Liver (tissue), 9 donors: ENCODE results near the gene AJAP1. TPM values are rescaled to one million over a fixed set of nuclear protein-coding genes. Genes with fewer than 3 reads are reported as not detected.

ENCODE experiments used
- DNase-seq: peaks from one replicate; pipeline ENCODE4 v3.0.0-alpha.2; 2017; ENCODE audit warnings: low spot score
- H3K27ac ChIP-seq, 2 donors: one replicate each; pipeline ENCODE4 v1.7.0; 2013; ENCODE audit warnings: inconsistent platforms in 2 of 2, low read length in 2 of 2, control low read depth in 1 of 2, low read depth in 1 of 2, mild to moderate bottlenecking in 1 of 2
- H3K27me3 ChIP-seq, 4 donors: one replicate each; pipeline versions ENCODE4 v1.6.1 to v1.7.0; 2013; ENCODE audit warnings: low read length in 3 of 4, inconsistent platforms in 1 of 4, mild to moderate bottlenecking in 1 of 4, moderate library complexity in 1 of 4; ENCODE audit not compliant: control insufficient read depth in 4 of 4, insufficient read depth in 4 of 4
- H3K36me3 ChIP-seq, 4 donors: one replicate each; pipeline versions ENCODE4 v1.6.1 to v1.7.0; 2013; ENCODE audit warnings: low read length in 3 of 4, mild to moderate bottlenecking in 3 of 4, low read depth in 1 of 4, moderate library complexity in 1 of 4; ENCODE audit not compliant: control insufficient read depth in 4 of 4, insufficient read depth in 3 of 4
- H3K4me1 ChIP-seq, 4 donors: one replicate each; pipeline versions ENCODE4 v1.6.1 to v1.7.0; 2013; ENCODE audit warnings: low read length in 3 of 4, mild to moderate bottlenecking in 3 of 4, moderate library complexity in 1 of 4; ENCODE audit not compliant: control insufficient read depth in 4 of 4, insufficient read depth in 4 of 4
- H3K4me3 ChIP-seq, 3 donors: one replicate each; pipeline versions ENCODE4 v1.6.1 to v1.7.0; 2013; ENCODE audit warnings: low read length in 3 of 3, control low read depth in 1 of 3, low read depth in 1 of 3, mild to moderate bottlenecking in 1 of 3
- H3K9ac ChIP-seq, 2 donors: one replicate each; pipeline ENCODE4 v1.7.0; 2013; ENCODE audit warnings: low read length in 2 of 2, mild to moderate bottlenecking in 2 of 2, moderate library complexity in 2 of 2, control low read depth in 1 of 2, low read depth in 1 of 2
- H3K9me3 ChIP-seq, 4 donors: one replicate each; pipeline versions ENCODE4 v1.6.1 to v1.7.0; 2013; ENCODE audit warnings: low read length in 3 of 4; ENCODE audit not compliant: control insufficient read depth in 4 of 4
- EGR1 ChIP-seq, 2 donors: IDR thresholded peaks; 2 replicates each; pipeline ENCODE4 v1.6.1; 2016 to 2018; ENCODE audit warnings: antibody characterized with exemption in 2 of 2, low read depth in 2 of 2
- FOXA1 ChIP-seq: IDR thresholded peaks from 2 replicates; pipeline ENCODE4 v1.6.1; 2016; ENCODE audit warnings: antibody characterized with exemption
- FOXA2 ChIP-seq: IDR thresholded peaks from 2 replicates; pipeline ENCODE4 v1.6.1; 2016; ENCODE audit warnings: antibody characterized with exemption
- GABPA ChIP-seq, 2 donors: IDR thresholded peaks in 1 of 2; conservative IDR thresholded peaks in 1 of 2; 2 replicates each; pipeline ENCODE4 v1.6.1; 2016; ENCODE audit warnings: antibody characterized with exemption in 2 of 2, mild to moderate bottlenecking in 1 of 2, moderate library complexity in 1 of 2
- HNF4A ChIP-seq, 2 donors: conservative IDR thresholded peaks; 2 replicates each; pipeline ENCODE4 v1.6.1; 2016; ENCODE audit warnings: antibody characterized with exemption in 2 of 2, mild to moderate bottlenecking in 2 of 2
- HNF4G ChIP-seq: IDR thresholded peaks from 2 replicates; pipeline ENCODE4 v1.6.1; 2016; ENCODE audit warnings: antibody characterized with exemption
- JUND ChIP-seq, 2 donors: IDR thresholded peaks; 2 replicates each; pipeline ENCODE4 v1.6.1; 2016; ENCODE audit warnings: antibody characterized with exemption in 2 of 2
- NR2F2 ChIP-seq: IDR thresholded peaks from 2 replicates; pipeline ENCODE4 v1.6.1; 2016; ENCODE audit warnings: antibody characterized with exemption
- RAD21 ChIP-seq, 2 donors: IDR thresholded peaks; 2 replicates each; pipeline ENCODE4 v1.6.1; 2016; ENCODE audit warnings: antibody characterized with exemption in 2 of 2, mild to moderate bottlenecking in 2 of 2
- RXRA ChIP-seq, 2 donors: IDR thresholded peaks; 2 replicates each; pipeline ENCODE4 v1.6.1; 2017 to 2018; ENCODE audit warnings: antibody characterized with exemption in 2 of 2, mild to moderate bottlenecking in 1 of 2
- SP1 ChIP-seq: IDR thresholded peaks from 2 replicates; pipeline ENCODE4 v1.6.1; 2018; ENCODE audit warnings: antibody characterized with exemption, mild to moderate bottlenecking
- TAF1 ChIP-seq: conservative IDR thresholded peaks from 2 replicates; pipeline ENCODE4 v1.6.1; 2016; ENCODE audit warnings: antibody characterized with exemption, mild to moderate bottlenecking
- YY1 ChIP-seq: IDR thresholded peaks from 2 replicates; pipeline ENCODE4 v1.6.1; 2016; ENCODE audit warnings: antibody characterized with exemption, mild to moderate bottlenecking
- WGBS: extraction: QIAGEN DNeasy Blood & Tissue Kit; methylation state at CpG from one replicate; pipeline ENCODE4 v1.1.7; 2013; 5-methylcytosine and 5-hydroxymethylcytosine counted together
- polyA plus RNA-seq, 2 donors: library from polyadenylated mRNA; stranded (reverse) in 1 of 2; unstranded in 1 of 2; fragments of 200-250 nt in 1 of 2; fragments of >200 nt in 1 of 2; fragmentation: Nextera tagmentation in 1 of 2; extraction: Ambion mirVana in 1 of 2; gene quantifications; one replicate each; pipeline versions ENCODE4 v1.2.1 to v1.2.3, GENCODE V29; 2013 to 2015
- total RNA-seq, 2 donors: library from RNA; depleted of rRNA; stranded (reverse); fragments of >200 nt; gene quantifications; one replicate each; pipeline ENCODE4 v1.2.3, GENCODE V29; 2014
- TF ChIP-seq, protein P1 (sequence below): fragments of 150-350 bp; IDR thresholded peaks from 2 replicates; pipeline ENCODE4 v1.5.1; 2017; ENCODE audit warnings: improper control_type of control experiment, low read depth, low read length; ENCODE audit not compliant: missing input control
- TF ChIP-seq, protein P2 (sequence below): IDR thresholded peaks from 2 replicates; pipeline ENCODE4 v1.6.1; 2016; ENCODE audit warnings: antibody characterized with exemption
- TF ChIP-seq, protein P3 (sequence below): IDR thresholded peaks from 2 replicates; pipeline ENCODE4 v1.6.1; 2016; ENCODE audit warnings: antibody characterized with exemption
- TF ChIP-seq, protein P4 (sequence below): IDR thresholded peaks from 2 replicates; pipeline ENCODE4 v1.6.1; 2016; ENCODE audit warnings: antibody characterized with exemption, mild to moderate bottlenecking
- TF ChIP-seq, protein P5 (sequence below): IDR thresholded peaks from 2 replicates; pipeline ENCODE4 v1.6.1; 2016; ENCODE audit warnings: antibody characterized with exemption
- donor health status: healthy.
- donor health status: healthy.
- donor health status: healthy.
- donor health status: healthy.
- donor health status: healthy.

AJAP1 gene
- total and polyA plus RNA-seq, 4 donors: under 0.01 to 0.21 (median 0.08) TPM; not detected in 1

DNA sequence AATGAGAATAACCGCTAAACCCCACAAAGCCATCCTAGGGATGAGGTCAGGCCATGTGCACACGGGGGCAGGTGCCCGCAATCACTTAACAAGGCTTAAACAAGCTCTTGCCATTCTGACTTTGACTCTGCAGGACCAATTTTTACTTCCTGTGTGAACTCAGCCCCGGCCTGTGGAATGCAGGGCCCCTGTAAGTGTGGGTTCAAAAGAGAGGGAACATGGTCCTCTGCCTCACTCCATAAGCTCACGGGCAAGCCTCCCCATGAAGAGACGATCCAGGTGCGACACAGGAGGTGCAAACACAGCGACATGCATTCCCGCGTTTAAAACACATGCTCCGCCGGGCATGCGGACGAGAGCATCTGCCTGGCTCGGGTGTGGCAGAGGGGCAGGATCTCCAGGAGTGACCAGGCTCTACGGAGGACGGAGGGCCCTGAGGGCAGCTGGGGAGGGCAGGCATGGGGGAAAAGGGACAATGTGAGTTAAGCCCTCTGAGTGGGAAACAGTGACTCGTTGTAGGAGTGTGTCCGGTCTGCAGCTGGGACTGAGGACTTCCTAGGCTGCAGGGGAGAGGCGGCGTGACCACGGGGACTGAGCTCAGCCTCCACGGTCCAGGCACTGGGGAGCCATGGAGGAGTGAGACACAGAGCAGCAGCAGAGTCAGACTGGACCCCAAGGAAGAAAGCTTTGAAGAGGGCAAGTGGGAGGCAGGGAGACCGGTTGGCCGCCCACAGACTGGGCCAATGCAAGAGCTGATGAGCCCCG, 40.6 kb upstream of the AJAP1 start:
- Histone ChIP-seq H3K36me3 (no peaks in the 10 kb centered on the region), H3K4me3 (no peak overlapping the region), H3K4me1 (no peaks in the 10 kb centered on the region), H3K27me3 (no peaks in the 10 kb centered on the region), H3K27ac (no peak overlapping the region), H3K9ac (no peak overlapping the region), H3K9me3 (peaks cover 0 to 14% (median 5%) of the 10 kb centered on the region in 4 donors)
- TF ChIP-seq TAF1: no peak
- no peak for TF ChIP-seq HNF4A (conservative IDR thresholded peaks at IDR 0.05)
- TF ChIP-seq YY1: no peak
- TF ChIP-seq SP1: no peak
- TF ChIP-seq, protein P1, sequence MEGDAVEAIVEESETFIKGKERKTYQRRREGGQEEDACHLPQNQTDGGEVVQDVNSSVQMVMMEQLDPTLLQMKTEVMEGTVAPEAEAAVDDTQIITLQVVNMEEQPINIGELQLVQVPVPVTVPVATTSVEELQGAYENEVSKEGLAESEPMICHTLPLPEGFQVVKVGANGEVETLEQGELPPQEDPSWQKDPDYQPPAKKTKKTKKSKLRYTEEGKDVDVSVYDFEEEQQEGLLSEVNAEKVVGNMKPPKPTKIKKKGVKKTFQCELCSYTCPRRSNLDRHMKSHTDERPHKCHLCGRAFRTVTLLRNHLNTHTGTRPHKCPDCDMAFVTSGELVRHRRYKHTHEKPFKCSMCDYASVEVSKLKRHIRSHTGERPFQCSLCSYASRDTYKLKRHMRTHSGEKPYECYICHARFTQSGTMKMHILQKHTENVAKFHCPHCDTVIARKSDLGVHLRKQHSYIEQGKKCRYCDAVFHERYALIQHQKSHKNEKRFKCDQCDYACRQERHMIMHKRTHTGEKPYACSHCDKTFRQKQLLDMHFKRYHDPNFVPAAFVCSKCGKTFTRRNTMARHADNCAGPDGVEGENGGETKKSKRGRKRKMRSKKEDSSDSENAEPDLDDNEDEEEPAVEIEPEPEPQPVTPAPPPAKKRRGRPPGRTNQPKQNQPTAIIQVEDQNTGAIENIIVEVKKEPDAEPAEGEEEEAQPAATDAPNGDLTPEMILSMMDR: no peak
- TF ChIP-seq GABPA (IDR thresholded peaks at IDR 0.05 in 1 of 2, conservative IDR thresholded peaks at IDR 0.05 in 1 of 2): no peak
- 83% methylated on average over 26 of the region's 26 CpGs for WGBS
- no peak for DNase-seq

DNA sequence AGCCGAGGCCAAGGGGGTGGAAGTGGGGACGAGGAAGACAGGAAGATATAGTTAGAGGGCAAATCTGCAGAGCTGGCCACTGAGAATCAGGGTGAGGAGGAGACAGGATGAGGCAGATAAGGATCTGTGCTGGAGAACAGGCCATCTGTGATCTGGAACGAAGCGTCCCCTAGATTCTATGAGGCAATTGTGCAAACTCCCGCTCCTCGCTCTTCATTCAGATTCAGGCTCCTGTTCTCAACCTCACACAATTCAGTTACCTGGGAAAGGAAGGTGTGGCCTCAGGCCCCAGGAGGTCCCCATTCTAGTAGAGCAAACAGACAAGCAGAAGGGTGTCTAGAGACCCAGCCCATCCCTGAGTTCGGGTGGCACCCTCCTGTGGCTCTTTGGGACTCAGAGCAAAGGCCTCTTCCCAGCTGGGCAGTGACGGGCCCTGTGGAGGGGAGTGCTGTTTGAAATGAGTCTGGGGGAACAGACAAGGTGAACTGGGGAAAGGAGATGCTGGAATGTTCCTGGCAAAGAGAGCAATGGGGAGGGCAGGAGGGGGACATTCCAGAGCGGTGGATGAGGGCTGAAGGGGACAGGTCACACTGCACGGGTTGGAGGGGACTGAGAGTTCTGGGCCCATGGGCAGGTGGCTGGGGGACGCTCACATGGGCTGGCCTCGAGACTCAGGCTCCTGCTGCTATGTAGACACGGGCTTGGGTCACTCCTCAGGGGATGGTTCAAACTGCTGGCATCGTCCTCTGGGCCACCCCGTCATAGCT, 39.9 kb upstream of the AJAP1 start:
- no peak overlapping the region for H3K27ac ChIP-seq
- no peak for DNase-seq
- H3K9ac ChIP-seq: no peak overlapping the region
- no peaks in the 10 kb centered on the region for H3K4me1 ChIP-seq
- H3K9me3 ChIP-seq: peaks cover 0 to 10% (median 3%) of the 10 kb centered on the region in 4 donors
- no peaks in the 10 kb centered on the region for H3K27me3 ChIP-seq
- H3K36me3 ChIP-seq: no peaks in the 10 kb centered on the region
- TF ChIP-seq FOXA1 (no peak), GABPA (IDR thresholded peaks at IDR 0.05 in 1 of 2, conservative IDR thresholded peaks at IDR 0.05 in 1 of 2) (no peak), RAD21 (IDR thresholded peaks at IDR 0.05) (no peak), EGR1 (IDR thresholded peaks at IDR 0.05; ENCODE audit: low read depth in 2 of 2) (no peak), FOXA2 (no peak)
- H3K4me3 ChIP-seq: no peak overlapping the region
- 70% methylated on average over 15 of the region's 15 CpGs for WGBS

DNA sequence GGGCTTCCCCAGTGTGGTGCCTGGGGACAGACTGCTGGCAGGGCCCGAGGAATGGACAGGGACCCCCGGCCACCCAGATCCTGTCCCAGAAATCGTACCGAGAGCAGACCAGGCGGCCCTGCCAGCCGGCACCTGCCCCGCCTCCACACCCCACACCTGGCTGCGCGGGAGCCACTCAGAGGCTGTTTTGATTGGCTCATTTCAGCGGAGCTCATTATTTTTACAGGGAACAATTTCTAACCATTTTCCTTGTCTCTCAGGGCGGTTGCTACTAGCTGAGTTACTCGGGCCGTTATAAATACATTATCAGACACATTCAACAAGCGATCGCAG, 39.3 kb upstream of the AJAP1 start:
- H3K36me3 ChIP-seq: no peaks in the 10 kb centered on the region
- no peak overlapping the region for H3K9ac ChIP-seq
- peaks cover 0 to 6% (median 1%) of the 10 kb centered on the region in 4 donors for H3K9me3 ChIP-seq
- no peak overlapping the region for H3K27ac ChIP-seq
- 88% methylated on average over 15 of the region's 15 CpGs for WGBS
- no peaks in the 10 kb centered on the region for H3K27me3 ChIP-seq
- H3K4me1 ChIP-seq: no peaks in the 10 kb centered on the region
- no peak overlapping the region for H3K4me3 ChIP-seq
- DNase-seq: no peak
- TF ChIP-seq YY1 (no peak), HNF4G (no peak), SP1 (no peak), TAF1 (no peak), EGR1 (IDR thresholded peaks at IDR 0.05; ENCODE audit: low read depth in 2 of 2) (no peak), NR2F2 (no peak), RAD21 (IDR thresholded peaks at IDR 0.05) (no peak), FOXA1 (no peak), JUND (IDR thresholded peaks at IDR 0.05) (no peak), RXRA (IDR thresholded peaks at IDR 0.05) (no peak), GABPA (IDR thresholded peaks at IDR 0.05 in 1 of 2, conservative IDR thresholded peaks at IDR 0.05 in 1 of 2) (no peak), FOXA2 (no peak)
- TF ChIP-seq, protein P2, sequence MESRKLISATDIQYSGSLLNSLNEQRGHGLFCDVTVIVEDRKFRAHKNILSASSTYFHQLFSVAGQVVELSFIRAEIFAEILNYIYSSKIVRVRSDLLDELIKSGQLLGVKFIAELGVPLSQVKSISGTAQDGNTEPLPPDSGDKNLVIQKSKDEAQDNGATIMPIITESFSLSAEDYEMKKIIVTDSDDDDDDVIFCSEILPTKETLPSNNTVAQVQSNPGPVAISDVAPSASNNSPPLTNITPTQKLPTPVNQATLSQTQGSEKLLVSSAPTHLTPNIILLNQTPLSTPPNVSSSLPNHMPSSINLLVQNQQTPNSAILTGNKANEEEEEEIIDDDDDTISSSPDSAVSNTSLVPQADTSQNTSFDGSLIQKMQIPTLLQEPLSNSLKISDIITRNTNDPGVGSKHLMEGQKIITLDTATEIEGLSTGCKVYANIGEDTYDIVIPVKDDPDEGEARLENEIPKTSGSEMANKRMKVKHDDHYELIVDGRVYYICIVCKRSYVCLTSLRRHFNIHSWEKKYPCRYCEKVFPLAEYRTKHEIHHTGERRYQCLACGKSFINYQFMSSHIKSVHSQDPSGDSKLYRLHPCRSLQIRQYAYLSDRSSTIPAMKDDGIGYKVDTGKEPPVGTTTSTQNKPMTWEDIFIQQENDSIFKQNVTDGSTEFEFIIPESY: no peak
- TF ChIP-seq, protein P3, sequence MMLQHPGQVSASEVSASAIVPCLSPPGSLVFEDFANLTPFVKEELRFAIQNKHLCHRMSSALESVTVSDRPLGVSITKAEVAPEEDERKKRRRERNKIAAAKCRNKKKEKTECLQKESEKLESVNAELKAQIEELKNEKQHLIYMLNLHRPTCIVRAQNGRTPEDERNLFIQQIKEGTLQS: no peak
- TF ChIP-seq, protein P4, sequence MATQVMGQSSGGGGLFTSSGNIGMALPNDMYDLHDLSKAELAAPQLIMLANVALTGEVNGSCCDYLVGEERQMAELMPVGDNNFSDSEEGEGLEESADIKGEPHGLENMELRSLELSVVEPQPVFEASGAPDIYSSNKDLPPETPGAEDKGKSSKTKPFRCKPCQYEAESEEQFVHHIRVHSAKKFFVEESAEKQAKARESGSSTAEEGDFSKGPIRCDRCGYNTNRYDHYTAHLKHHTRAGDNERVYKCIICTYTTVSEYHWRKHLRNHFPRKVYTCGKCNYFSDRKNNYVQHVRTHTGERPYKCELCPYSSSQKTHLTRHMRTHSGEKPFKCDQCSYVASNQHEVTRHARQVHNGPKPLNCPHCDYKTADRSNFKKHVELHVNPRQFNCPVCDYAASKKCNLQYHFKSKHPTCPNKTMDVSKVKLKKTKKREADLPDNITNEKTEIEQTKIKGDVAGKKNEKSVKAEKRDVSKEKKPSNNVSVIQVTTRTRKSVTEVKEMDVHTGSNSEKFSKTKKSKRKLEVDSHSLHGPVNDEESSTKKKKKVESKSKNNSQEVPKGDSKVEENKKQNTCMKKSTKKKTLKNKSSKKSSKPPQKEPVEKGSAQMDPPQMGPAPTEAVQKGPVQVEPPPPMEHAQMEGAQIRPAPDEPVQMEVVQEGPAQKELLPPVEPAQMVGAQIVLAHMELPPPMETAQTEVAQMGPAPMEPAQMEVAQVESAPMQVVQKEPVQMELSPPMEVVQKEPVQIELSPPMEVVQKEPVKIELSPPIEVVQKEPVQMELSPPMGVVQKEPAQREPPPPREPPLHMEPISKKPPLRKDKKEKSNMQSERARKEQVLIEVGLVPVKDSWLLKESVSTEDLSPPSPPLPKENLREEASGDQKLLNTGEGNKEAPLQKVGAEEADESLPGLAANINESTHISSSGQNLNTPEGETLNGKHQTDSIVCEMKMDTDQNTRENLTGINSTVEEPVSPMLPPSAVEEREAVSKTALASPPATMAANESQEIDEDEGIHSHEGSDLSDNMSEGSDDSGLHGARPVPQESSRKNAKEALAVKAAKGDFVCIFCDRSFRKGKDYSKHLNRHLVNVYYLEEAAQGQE: no peak
- TF ChIP-seq, protein P5, sequence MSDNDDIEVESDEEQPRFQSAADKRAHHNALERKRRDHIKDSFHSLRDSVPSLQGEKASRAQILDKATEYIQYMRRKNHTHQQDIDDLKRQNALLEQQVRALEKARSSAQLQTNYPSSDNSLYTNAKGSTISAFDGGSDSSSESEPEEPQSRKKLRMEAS: no peak
